SU-DHL-6 (cell line): ENCODE results near the gene DDB1.

Experiments used
- H2AFZ ChIP-seq: fragments of 200-600 bp; sonication (generic); 2 replicates; pipeline ENCODE4 v1.6.1; 2014; ENCODE audit warnings: low read depth, mild to moderate bottlenecking, moderate library complexity, mixed read lengths, antibody characterized with exemption, low read length; ENCODE audit not compliant: severe bottlenecking
- H3F3A ChIP-seq: fragments of 200-600 bp; shearing (Covaris generic); 2 replicates; pipeline ENCODE4 v1.6.0; 2016; ENCODE audit warnings: antibody characterized with exemption, mild to moderate bottlenecking; ENCODE audit not compliant: insufficient read depth
- H3K27ac ChIP-seq: fragments of 200-600 bp; sonication (generic); 2 replicates; pipeline ENCODE4 v1.5.1; 2016; ENCODE audit warnings: low read depth, mild to moderate bottlenecking, low read length, moderate library complexity, mixed read lengths
- H3K27me3 ChIP-seq: fragments of 200-600 bp; sonication (generic), shearing (Covaris generic); 2 replicates; pipeline ENCODE4 v1.6.0; 2014; ENCODE audit warnings: mild to moderate bottlenecking, low read length
- H3K36me3 ChIP-seq: fragments of 200-600 bp; sonication (generic); 2 replicates; pipeline ENCODE4 v1.6.1; 2014; ENCODE audit warnings: mild to moderate bottlenecking, low read length, mixed read lengths
- H3K4me2 ChIP-seq: fragments of 300-600, 200-600 bp; shearing (Covaris generic), sonication (generic); 2 replicates; pipeline ENCODE4 v1.6.0; 2014; ENCODE audit warnings: low read length, low read depth, mild to moderate bottlenecking; ENCODE audit not compliant: poor library complexity, severe bottlenecking
- H3K4me3 ChIP-seq: fragments of 200-600 bp; sonication (generic); 2 replicates; pipeline ENCODE4 v1.5.1; 2014; ENCODE audit warnings: antibody characterized with exemption, low read length, mild to moderate bottlenecking, mixed read lengths; ENCODE audit not compliant: insufficient read depth, poor library complexity, severe bottlenecking
- H3K79me2 ChIP-seq: fragments of 200-600 bp; sonication (generic); 2 replicates; pipeline ENCODE4 v1.6.1; 2014; ENCODE audit warnings: mild to moderate bottlenecking, low read length, moderate library complexity; ENCODE audit not compliant: insufficient read depth
- H3K9ac ChIP-seq: fragments of 200-600 bp; sonication (generic); 2 replicates; pipeline ENCODE4 v1.7.0; 2014; ENCODE audit warnings: mild to moderate bottlenecking, low read length
- H3K9me2 ChIP-seq: fragments of 200-600 bp; sonication (generic); replicated peaks from 2 replicates; pipeline ENCODE4 v1.6.1; 2014; ENCODE audit warnings: low read length; ENCODE audit not compliant: insufficient read depth
- H3K9me3 ChIP-seq: fragments of 200-600 bp; sonication (generic); 2 replicates; pipeline ENCODE4 v1.6.1; 2014; ENCODE audit warnings: low read length, mixed read lengths; ENCODE audit not compliant: insufficient read depth
- H4K20me1 ChIP-seq: fragments of 200-600 bp; sonication (generic); 2 replicates; pipeline ENCODE4 v1.6.1; 2014; ENCODE audit warnings: low read depth, mild to moderate bottlenecking, antibody characterized with exemption, low read length, moderate library complexity, mixed read lengths
- EZH2phosphoT487 ChIP-seq: fragments of 200-600 bp; sonication (generic), shearing (Covaris generic); conservative IDR thresholded peaks from 2 replicates; pipeline ENCODE4 v1.6.1; 2018; ENCODE audit warnings: mild to moderate bottlenecking, antibody characterized with exemption, low read length, moderate library complexity, mixed read lengths
- TF ChIP-seq, protein P1 (sequence below): fragments of 200-600 bp; sonication (generic); IDR thresholded peaks from one replicate; pipeline ENCODE4 v1.5.1; 2017; ENCODE audit warnings: antibody characterized with exemption, mild to moderate bottlenecking, low read length, moderate library complexity; ENCODE audit not compliant: insufficient read depth, poor library complexity, severe bottlenecking

Gene DDB1

DNA sequence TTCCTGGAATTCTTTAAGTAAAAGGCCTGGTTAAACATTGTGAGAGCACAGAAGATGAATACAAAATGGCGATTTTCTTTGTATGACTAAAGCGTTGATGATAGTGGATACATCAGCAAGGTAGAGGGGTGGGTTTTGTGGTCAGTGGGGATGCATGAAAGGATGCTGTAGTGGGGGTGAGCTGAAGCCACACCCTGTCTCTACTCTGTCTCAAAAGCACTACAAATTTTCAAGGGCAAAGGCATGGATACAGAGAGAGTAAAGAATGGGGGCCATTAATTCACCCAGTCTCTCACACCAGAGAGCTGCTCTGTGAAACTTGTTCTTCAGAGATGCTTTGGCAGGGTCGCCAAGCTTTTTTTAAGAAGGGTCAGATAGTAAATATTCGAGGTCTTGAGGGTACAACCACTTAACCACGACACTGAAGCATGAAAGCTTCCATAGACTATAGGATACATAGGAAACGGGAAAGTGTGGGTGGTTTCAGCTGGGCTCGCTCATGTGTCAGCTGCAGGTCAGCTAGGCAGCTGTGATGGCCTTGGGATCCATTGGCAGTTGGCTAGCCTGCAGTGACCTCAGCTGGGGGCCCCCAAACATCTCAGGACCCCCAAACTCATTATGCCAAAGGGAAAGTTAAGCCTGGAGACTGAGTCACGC is 37.6 kb upstream of the DDB1 start:
- TF ChIP-seq EZH2phosphoT487 = no peak
- TF ChIP-seq, protein P1, sequence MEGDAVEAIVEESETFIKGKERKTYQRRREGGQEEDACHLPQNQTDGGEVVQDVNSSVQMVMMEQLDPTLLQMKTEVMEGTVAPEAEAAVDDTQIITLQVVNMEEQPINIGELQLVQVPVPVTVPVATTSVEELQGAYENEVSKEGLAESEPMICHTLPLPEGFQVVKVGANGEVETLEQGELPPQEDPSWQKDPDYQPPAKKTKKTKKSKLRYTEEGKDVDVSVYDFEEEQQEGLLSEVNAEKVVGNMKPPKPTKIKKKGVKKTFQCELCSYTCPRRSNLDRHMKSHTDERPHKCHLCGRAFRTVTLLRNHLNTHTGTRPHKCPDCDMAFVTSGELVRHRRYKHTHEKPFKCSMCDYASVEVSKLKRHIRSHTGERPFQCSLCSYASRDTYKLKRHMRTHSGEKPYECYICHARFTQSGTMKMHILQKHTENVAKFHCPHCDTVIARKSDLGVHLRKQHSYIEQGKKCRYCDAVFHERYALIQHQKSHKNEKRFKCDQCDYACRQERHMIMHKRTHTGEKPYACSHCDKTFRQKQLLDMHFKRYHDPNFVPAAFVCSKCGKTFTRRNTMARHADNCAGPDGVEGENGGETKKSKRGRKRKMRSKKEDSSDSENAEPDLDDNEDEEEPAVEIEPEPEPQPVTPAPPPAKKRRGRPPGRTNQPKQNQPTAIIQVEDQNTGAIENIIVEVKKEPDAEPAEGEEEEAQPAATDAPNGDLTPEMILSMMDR = no peak
- Histone ChIP-seq H3K27me3 (no peaks in the 10 kb centered on the region), H3K79me2 (0 out of 2 replicates have a peak, but pooled peaks cover 3% of the 10 kb centered on the region), H3K9ac (no peak overlapping the region), H3F3A (peaks cover 9% of the 10 kb centered on the region), H3K4me3 (no peak overlapping the region), H4K20me1 (no peaks in the 10 kb centered on the region), H3K9me3 (peaks cover 20% of the 10 kb centered on the region; the same call in 1 of the 2 replicates), H2AFZ (no peak overlapping the region), H3K4me2 (no peak overlapping the region), H3K27ac (no peak overlapping the region), H3K36me3 (peaks cover 60% of the 10 kb centered on the region), H3K9me2 (no peaks in the 10 kb centered on the region)

DNA sequence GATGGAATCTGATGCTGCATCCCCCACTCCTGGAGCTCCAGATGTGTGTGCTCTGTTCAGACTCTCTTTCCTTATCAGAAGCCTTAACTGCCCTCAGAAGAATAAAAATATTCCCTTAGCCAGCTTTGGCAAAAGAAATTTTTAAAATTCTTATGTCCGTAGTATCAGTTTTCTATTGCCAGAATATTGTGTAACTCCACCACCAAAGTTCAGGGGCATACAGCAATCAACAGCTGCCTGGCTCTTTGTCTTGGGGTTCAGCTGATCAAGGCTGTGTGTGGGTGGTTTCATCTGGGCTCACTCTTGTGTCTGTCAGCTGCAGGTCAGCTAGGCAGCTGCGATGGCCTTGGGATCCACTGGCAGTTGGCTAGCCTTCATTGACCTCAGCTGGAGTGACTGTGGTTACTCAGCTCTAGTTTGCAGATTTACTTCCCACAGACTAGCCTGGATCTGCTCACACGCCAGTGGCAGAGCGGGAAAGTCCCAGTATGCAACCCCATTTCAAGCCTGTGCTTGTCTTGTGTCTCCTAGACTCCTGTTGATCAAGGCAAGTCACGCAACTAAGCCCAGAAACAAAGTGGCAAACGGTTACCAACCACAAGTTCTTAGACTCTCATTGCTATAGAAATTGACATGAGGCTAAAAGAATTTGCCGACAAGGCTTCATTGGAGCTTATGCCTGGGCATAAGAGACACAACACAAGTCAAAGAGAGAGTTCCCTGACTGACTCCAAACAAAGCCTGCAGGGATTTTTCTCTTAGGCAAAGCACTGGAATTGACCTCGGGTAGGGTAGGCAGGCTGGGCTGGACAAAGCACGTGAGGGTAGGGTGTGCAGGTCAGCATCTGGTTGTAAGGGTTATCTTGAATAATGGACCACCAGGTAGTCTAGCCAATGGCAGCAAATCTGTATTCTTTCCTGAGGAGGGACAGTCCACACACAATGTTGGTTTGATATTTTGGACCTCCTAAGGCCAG is 36.8 kb upstream of the DDB1 start:
- no peak overlapping the region for H2AFZ ChIP-seq
- H3K79me2 ChIP-seq = 0 out of 2 replicates have a peak, but pooled peaks cover 6% of the 10 kb centered on the region
- H4K20me1 ChIP-seq = no peaks in the 10 kb centered on the region
- H3K4me2 ChIP-seq = no peak overlapping the region
- peaks cover 57% of the 10 kb centered on the region for H3K36me3 ChIP-seq
- H3K9ac ChIP-seq = no peak overlapping the region
- no peaks in the 10 kb centered on the region for H3K9me2 ChIP-seq
- TF ChIP-seq, protein P1 = no peak
- no peak for TF ChIP-seq EZH2phosphoT487
- no peak overlapping the region for H3K4me3 ChIP-seq
- H3K27me3 ChIP-seq = no peaks in the 10 kb centered on the region
- peaks cover 9% of the 10 kb centered on the region for H3F3A ChIP-seq
- H3K9me3 ChIP-seq = peaks cover 19% of the 10 kb centered on the region; the same call in 1 of the 2 replicates
- no peak overlapping the region for H3K27ac ChIP-seq

DNA sequence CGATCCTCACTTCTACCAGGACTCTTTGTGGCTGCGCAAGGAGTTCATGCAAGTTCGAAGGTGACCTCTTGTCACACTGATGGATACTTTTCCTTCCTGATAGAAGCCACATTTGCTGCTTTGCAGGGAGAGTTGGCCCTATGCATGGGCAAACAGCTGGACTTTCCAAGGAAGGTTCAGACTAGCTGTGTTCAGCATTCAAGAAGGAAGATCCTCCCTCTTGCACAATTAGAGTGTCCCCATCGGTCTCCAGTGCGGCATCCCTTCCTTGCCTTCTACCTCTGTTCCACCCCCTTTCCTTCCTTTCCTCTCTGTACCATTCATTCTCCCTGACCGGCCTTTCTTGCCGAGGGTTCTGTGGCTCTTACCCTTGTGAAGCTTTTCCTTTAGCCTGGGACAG is 35.7 kb upstream of the DDB1 start:
- peaks cover 16% of the 10 kb centered on the region for H3K79me2 ChIP-seq
- no peak overlapping the region for H3K9ac ChIP-seq
- no peaks in the 10 kb centered on the region for H3K27me3 ChIP-seq
- peaks cover 13% of the 10 kb centered on the region; the same call in 1 of the 2 replicates for H3K9me3 ChIP-seq
- no peak overlapping the region for H3K4me3 ChIP-seq
- H3K4me2 ChIP-seq = no peak overlapping the region
- no peaks in the 10 kb centered on the region for H4K20me1 ChIP-seq
- H3K9me2 ChIP-seq = no peaks in the 10 kb centered on the region
- no peak overlapping the region for H3K27ac ChIP-seq
- H3F3A ChIP-seq = peaks cover 9% of the 10 kb centered on the region
- peaks cover 50% of the 10 kb centered on the region for H3K36me3 ChIP-seq
- no peak overlapping the region for H2AFZ ChIP-seq
- TF ChIP-seq, protein P1 = no peak
- TF ChIP-seq EZH2phosphoT487 = no peak
